Subcutaneous adipose tissue (tissue), 4 donors: ENCODE data around the gene PIP5K1C. TPM values are rescaled to one million over a fixed set of nuclear protein-coding genes. Genes with fewer than 3 reads are reported as not detected.

Experiments
- total RNA-seq, 4 donors: library from RNA; depleted of rRNA; stranded (reverse); fragments of >200 nt; gene quantifications; one replicate each; pipeline ENCODE4 v1.1.0, GENCODE V29; 2016
- TF ChIP-seq, protein P1 (sequence below): fragments of 450-650 bp; IDR thresholded peaks from one replicate; pipeline ENCODE4 v1.5.1; 2016; ENCODE audit warnings: low read depth, mild to moderate bottlenecking, control low read depth, antibody characterized with exemption, moderate library complexity

PIP5K1C gene
- total RNA-seq, 4 donors from 2014 or later = 10.1 to 25.4 (median 13.7) TPM

GRCh38 chr19:3609779-3610719 is 90.2 kb downstream of the PIP5K1C start:
- TF ChIP-seq, protein P1, sequence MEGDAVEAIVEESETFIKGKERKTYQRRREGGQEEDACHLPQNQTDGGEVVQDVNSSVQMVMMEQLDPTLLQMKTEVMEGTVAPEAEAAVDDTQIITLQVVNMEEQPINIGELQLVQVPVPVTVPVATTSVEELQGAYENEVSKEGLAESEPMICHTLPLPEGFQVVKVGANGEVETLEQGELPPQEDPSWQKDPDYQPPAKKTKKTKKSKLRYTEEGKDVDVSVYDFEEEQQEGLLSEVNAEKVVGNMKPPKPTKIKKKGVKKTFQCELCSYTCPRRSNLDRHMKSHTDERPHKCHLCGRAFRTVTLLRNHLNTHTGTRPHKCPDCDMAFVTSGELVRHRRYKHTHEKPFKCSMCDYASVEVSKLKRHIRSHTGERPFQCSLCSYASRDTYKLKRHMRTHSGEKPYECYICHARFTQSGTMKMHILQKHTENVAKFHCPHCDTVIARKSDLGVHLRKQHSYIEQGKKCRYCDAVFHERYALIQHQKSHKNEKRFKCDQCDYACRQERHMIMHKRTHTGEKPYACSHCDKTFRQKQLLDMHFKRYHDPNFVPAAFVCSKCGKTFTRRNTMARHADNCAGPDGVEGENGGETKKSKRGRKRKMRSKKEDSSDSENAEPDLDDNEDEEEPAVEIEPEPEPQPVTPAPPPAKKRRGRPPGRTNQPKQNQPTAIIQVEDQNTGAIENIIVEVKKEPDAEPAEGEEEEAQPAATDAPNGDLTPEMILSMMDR = no peak

DNA sequence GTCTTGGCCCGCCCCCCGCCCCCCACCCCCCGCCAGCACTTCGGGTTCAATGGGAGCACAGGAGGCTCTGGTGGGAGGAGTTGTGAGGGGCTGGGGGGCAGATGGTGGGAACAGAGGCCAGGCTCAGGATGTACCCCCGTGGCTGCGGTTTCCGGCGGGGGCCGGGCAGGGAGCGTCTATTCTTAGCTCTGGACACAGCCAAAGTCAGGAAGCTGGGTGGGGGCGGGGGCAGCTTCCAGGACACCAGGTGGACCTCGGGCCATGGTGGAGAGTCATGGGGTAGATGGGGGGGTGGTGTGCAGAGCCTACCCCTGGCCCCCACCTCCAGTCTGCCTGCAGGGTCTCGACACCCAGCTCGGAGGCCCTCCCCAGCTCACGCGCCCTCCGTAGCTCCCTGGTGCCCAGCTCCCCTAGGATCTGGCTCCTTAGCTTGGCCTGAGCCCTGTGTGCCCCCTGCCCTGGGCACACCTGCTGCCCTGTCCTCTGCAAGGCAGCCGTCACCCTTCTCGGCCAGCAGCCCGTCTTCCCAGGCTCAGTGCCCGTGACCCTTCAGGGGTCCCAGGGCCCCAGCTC is 91.4 kb downstream of the PIP5K1C start:
- TF ChIP-seq, protein P1 = no peak

GRCh38 chr19:3608079-3608641 is 92.1 kb downstream of the PIP5K1C start:
- TF ChIP-seq, protein P1 = no peak

DNA sequence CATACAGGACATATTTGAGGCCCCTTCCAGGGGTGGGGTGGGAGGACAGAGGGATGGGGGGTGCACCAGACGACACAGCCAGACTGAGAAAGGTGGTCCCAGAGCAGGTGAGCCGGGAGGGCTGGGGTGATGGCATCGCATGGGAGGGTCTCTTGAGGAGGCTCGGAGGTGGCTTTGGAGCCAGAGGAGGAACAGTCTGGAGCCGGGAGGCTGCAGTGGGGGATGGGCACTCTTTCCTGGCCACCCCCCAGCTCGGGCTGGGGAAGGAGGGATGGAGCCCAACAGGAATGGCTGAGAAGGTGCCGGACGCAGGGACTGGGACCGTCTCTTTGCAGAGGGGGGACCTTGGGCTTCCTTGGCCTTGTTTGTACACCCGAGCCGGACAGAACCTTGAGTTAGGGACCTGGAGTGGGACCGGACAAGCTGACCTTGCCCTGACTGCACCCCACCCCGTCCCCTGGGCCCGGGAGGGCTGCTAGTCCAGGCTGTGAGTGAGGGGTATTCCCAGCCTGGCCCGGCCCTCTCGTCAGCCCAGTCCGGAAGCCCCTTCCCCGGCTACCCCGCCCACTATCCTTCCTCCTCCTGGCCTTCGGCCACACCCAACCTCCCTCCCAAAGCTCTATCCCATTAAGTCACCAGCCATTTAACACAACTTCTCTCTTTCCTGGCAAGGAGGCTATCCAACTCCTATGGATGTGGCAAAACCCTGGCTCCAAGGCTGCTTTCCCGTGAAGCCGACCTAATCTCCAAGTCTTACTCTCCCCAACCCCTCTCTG is 92.8 kb downstream of the PIP5K1C start:
- TF ChIP-seq, protein P1 = no peak

GRCh38 chr19:3606690-3607289 is 93.5 kb downstream of the PIP5K1C start, which contains the start of gene TBXA2R:
TBXA2R (minus strand) TSS chr19:3606875; CDS start chr19:3600634, 6,241 bp downstream.
- TF ChIP-seq, protein P1 = no peak

DNA sequence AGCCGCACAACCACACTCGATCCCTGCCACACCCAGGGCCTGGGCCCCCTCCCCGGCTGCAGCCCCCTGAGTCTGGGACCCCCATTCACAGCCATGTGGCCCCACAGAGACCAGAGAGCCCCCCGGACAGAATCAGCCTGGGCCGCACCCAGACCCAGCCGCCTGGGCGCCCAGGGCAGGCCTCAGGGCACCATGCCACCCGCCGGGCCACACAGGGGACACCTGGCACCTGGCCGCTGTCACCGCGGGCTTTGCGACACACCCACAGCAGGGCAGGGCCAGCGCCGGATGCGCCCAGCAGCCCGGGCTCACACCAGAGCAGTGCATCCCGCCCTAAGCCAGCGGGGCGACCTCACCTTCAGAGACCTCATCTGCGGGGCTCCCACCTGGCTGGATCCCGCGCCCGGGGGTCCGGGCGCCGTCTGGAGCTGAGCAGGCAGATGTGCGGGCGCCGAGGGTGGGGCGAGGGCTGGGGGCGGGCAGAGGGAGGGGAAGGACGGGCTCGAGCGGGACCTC is 94.0 kb downstream of the PIP5K1C start:
- TF ChIP-seq, protein P1 = no peak
